HepG2 (cell line): ENCODE data around the gene UBE2D3. TPM values are rescaled to one million over a fixed set of nuclear protein-coding genes. Genes with fewer than 3 reads are reported as not detected.
A peak's percentile ranks its signal among the peaks of the same experiment; 100 is the strongest.

Experiments used
- FOXK2 ChIP-seq: fragments of 450-650 bp; IDR thresholded peaks from 2 replicates; pipeline ENCODE4 v1.6.1; 2016
- GABPA ChIP-seq, 2 experiments: IDR thresholded peaks; 2 replicates each; pipeline ENCODE4 v1.6.1; 2011 to 2016; ENCODE audit warnings: low read depth in 2 of 2, low read length in 1 of 2, missing biosample characterization in 1 of 2, missing genetic modification characterization in 1 of 2
- KDM5A ChIP-seq: fragments of 200-600 bp; sonication (generic); IDR thresholded peaks from 2 replicates; pipeline ENCODE4 v1.7.0; 2018; ENCODE audit warnings: antibody characterized with exemption, mild to moderate bottlenecking, low read length, borderline replicate concordance
- KDM6A ChIP-seq: IDR thresholded peaks from 2 replicates; pipeline ENCODE4 v1.6.1; 2016; ENCODE audit warnings: low read depth
- MED13 ChIP-seq: sonication (generic); formaldehyde crosslinking; IDR thresholded peaks from 2 replicates; pipeline ENCODE4 v1.5.0; 2020; ENCODE audit warnings: missing genetic modification reagents
- NCOA1 ChIP-seq: sonication (generic); formaldehyde crosslinking; IDR thresholded peaks from 2 replicates; pipeline ENCODE4 v1.9.0; 2021; ENCODE audit warnings: missing genetic modification reagents
- RARA ChIP-seq: IDR thresholded peaks from 2 replicates; pipeline ENCODE4 v1.6.1; 2016; ENCODE audit warnings: missing genetic modification reagents, missing compliant biosample characterization
- RARG ChIP-seq: sonication (generic); formaldehyde crosslinking; IDR thresholded peaks from 2 replicates; pipeline ENCODE4 v1.4.0; 2020; ENCODE audit warnings: low read depth, mild to moderate bottlenecking, missing genetic modification reagents
- SALL1 ChIP-seq: sonication (generic); formaldehyde crosslinking; IDR thresholded peaks from 2 replicates; pipeline ENCODE4 v1.8.0; 2022; ENCODE audit warnings: mild to moderate bottlenecking, missing genetic modification reagents
- SOX6 ChIP-seq, 2 experiments: fragments of 450-650 bp in 1 of 2; sonication (generic) in 1 of 2; formaldehyde crosslinking in 1 of 2; IDR thresholded peaks; 2 replicates each; pipeline versions ENCODE4 v1.4.0 to v1.6.1; 2017 to 2020; ENCODE audit warnings: antibody characterized with exemption in 1 of 2, mild to moderate bottlenecking in 1 of 2, missing genetic modification reagents in 1 of 2
- SP4 ChIP-seq: sonication (generic); formaldehyde crosslinking; IDR thresholded peaks from 2 replicates; pipeline ENCODE4 v1.8.1; 2023; ENCODE audit warnings: mild to moderate bottlenecking, missing genetic modification reagents
- TARDBP ChIP-seq: sonication (generic); formaldehyde crosslinking; IDR thresholded peaks from 2 replicates; pipeline ENCODE4 v1.8.0; 2022; ENCODE audit warnings: mild to moderate bottlenecking, missing genetic modification reagents
- ZFP37 ChIP-seq: sonication (generic); formaldehyde crosslinking; IDR thresholded peaks from 2 replicates; pipeline ENCODE4 v1.4.0; 2020; ENCODE audit warnings: missing genetic modification reagents, borderline replicate concordance
- ZFP82 ChIP-seq: sonication (generic); formaldehyde crosslinking; IDR thresholded peaks from 2 replicates; pipeline ENCODE4 v1.5.1; 2020; ENCODE audit warnings: mild to moderate bottlenecking, missing genetic modification reagents, borderline replicate concordance
- ZFY ChIP-seq: sonication (generic); formaldehyde crosslinking; IDR thresholded peaks from 2 replicates; pipeline ENCODE4 v1.4.0; 2020; ENCODE audit warnings: missing genetic modification reagents
- ZNF484 ChIP-seq: sonication (generic); formaldehyde crosslinking; IDR thresholded peaks from 2 replicates; pipeline ENCODE4 v1.5.1; 2020; ENCODE audit warnings: mild to moderate bottlenecking, low read depth, missing genetic modification reagents, borderline replicate concordance
- ZNF552 ChIP-seq: sonication (generic); formaldehyde crosslinking; IDR thresholded peaks from 2 replicates; pipeline ENCODE4 v1.9.0; 2022; ENCODE audit warnings: missing genetic modification reagents, mild to moderate bottlenecking, borderline replicate concordance
- ZNF703 ChIP-seq: sonication (generic); formaldehyde crosslinking; IDR thresholded peaks from 2 replicates; pipeline ENCODE4 v1.5.1; 2020; ENCODE audit warnings: missing genetic modification reagents, mild to moderate bottlenecking, moderate library complexity, borderline replicate concordance
- ZSCAN25 ChIP-seq: sonication (generic); formaldehyde crosslinking; IDR thresholded peaks from 2 replicates; pipeline ENCODE4 v1.8.0; 2022; ENCODE audit warnings: mild to moderate bottlenecking, missing genetic modification reagents
- polyA plus RNA-seq, 8 experiments: library from polyadenylated mRNA; depleted of rRNA in 3 of 8; stranded (reverse) in 7 of 8; unstranded in 1 of 8; fragments of >200 nt; fragmentation: Illumina TruSeq in 4 of 8; extraction: Trizol in 4 of 8; gene quantifications; 2 replicates each; pipeline versions ENCODE4 v1.2.1 to v1.2.3, GENCODE V29; 2011 to 2016; ENCODE audit warnings: low read depth in 4 of 8, missing spikeins in 1 of 8, mixed read lengths in 1 of 8; ENCODE audit not compliant: insufficient read depth in 1 of 8
- total RNA-seq, 5 experiments: library from RNA; depleted of rRNA; stranded (reverse); fragments of >200 nt; fragmentation: Illumina TruSeq; extraction: Trizol; gene quantifications; 2 replicates each; pipeline ENCODE4 v1.2.3, GENCODE V29; 2016; ENCODE audit warnings: low read depth in 1 of 5
- TF ChIP-seq, protein P1 (sequence below): sonication (generic); formaldehyde crosslinking; IDR thresholded peaks from 2 replicates; pipeline ENCODE4 v1.9.0; 2021; ENCODE audit warnings: missing genetic modification reagents, borderline replicate concordance
- TF ChIP-seq, protein P2 (sequence below): sonication (generic); formaldehyde crosslinking; IDR thresholded peaks from 2 replicates; pipeline ENCODE4 v1.8.0; 2023; ENCODE audit warnings: mild to moderate bottlenecking, missing genetic modification reagents
- TF ChIP-seq, protein P3 (sequence below): IDR thresholded peaks from 2 replicates; pipeline ENCODE4 v1.6.1; 2016; ENCODE audit warnings: mild to moderate bottlenecking
- TF ChIP-seq, protein P4 (sequence below): IDR thresholded peaks from 2 replicates; pipeline ENCODE4 v1.6.1; 2018; ENCODE audit warnings: missing genetic modification reagents, mild to moderate bottlenecking, missing compliant biosample characterization
- TF ChIP-seq, protein P5 (sequence below): sonication (generic); formaldehyde crosslinking; IDR thresholded peaks from 2 replicates; pipeline ENCODE4 v1.4.0; 2020; ENCODE audit warnings: missing genetic modification reagents

UBE2D3 gene
- total and polyA plus RNA-seq, 2 of the 13 experiments (the other 11 are each of a cell fraction or from before 2014, with no cell fraction given), result 224 to 293 TPM

DNA sequence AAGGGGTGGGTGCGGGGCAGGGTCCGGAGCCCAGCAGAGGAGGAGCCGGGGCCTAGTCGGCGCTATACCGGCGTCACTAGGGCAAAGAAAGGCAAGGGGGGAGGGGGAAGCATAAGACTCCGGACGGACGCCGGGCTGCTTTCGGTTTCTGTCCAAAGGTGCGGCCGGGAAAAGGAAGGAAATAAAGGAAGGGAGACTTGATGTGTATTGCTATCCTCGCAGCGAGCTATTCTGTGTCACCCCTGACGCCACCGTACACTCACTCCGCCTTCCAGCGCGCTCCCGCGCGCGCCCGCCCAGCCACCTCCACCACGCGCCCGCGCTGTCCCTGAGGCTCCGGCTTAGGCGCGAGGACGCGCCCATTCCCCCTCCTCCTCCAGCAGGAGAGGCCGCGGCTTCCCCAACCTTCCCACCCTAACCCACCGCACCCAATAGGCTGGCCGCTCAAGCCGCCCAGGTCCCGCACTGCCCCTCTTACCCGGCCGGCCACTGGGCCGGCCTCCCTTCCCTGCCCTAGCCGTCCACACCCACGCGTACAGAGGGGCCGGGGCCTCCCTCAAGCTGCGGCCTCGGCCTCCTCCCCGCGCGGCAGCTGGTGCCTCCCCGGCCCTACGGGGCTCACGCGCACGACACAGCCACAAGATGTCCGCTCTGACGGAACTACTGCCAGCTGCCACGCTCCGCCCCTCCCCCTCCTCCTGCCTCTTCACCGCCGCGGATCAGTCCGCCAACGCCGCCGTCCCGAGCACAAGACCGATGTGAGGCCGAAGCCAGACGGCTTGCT is at the start of gene UBE2D3 (continued):
- TF ChIP-seq, protein P1, sequence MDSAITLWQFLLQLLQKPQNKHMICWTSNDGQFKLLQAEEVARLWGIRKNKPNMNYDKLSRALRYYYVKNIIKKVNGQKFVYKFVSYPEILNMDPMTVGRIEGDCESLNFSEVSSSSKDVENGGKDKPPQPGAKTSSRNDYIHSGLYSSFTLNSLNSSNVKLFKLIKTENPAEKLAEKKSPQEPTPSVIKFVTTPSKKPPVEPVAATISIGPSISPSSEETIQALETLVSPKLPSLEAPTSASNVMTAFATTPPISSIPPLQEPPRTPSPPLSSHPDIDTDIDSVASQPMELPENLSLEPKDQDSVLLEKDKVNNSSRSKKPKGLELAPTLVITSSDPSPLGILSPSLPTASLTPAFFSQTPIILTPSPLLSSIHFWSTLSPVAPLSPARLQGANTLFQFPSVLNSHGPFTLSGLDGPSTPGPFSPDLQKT (CRISPR knock-in tag), result 0 out of 2 replicates have a peak, but pooled peaks have one; percentile 11
- TF ChIP-seq FOXK2, result no peak
- TF ChIP-seq, protein P2, sequence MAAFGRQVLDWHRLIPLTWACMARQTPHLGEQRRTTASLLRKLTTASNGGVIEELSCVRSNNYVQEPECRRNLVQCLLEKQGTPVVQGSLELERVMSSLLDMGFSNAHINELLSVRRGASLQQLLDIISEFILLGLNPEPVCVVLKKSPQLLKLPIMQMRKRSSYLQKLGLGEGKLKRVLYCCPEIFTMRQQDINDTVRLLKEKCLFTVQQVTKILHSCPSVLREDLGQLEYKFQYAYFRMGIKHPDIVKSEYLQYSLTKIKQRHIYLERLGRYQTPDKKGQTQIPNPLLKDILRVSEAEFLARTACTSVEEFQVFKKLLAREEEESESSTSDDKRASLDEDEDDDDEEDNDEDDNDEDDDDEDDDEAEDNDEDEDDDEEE (CRISPR knock-in tag), result peak; percentile 72; the same call in 1 of the 2 replicates
- TF ChIP-seq, protein P3, sequence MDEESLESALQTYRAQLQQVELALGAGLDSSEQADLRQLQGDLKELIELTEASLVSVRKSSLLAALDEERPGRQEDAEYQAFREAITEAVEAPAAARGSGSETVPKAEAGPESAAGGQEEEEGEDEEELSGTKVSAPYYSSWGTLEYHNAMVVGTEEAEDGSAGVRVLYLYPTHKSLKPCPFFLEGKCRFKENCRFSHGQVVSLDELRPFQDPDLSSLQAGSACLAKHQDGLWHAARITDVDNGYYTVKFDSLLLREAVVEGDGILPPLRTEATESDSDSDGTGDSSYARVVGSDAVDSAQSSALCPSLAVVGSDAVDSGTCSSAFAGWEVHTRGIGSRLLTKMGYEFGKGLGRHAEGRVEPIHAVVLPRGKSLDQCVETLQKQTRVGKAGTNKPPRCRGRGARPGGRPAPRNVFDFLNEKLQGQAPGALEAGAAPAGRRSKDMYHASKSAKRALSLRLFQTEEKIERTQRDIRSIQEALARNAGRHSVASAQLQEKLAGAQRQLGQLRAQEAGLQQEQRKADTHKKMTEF (CRISPR knock-in tag), result no peak; the same call in 1 of the 2 replicates
- no peak for TF ChIP-seq ZFP82
- TF ChIP-seq SOX6 (IDR thresholded peaks at IDR 0.05), result no peak
- 0 out of 2 replicates have a peak, but pooled peaks have one; percentile 2 for TF ChIP-seq SOX6 (CRISPR knock-in tag; IDR thresholded peaks at IDR 0.05)
- TF ChIP-seq TARDBP (CRISPR knock-in tag), result peak; percentile 27; the same call in 1 of the 2 replicates
- TF ChIP-seq ZNF552 (CRISPR knock-in tag), result peak; percentile 89; the same call in 1 of the 2 replicates
- TF ChIP-seq GABPA (IDR thresholded peaks at IDR 0.05; ENCODE audit: low read depth, low read length), result peak; percentile 56; the same call in 1 of the 2 replicates
- no peak for TF ChIP-seq GABPA (CRISPR knock-in tag; IDR thresholded peaks at IDR 0.05; ENCODE audit: low read depth)
- TF ChIP-seq RARG (CRISPR knock-in tag), result no peak
- TF ChIP-seq KDM5A, result peak; percentile 35; the same call in 1 of the 2 replicates
- no peak for TF ChIP-seq RARA (CRISPR knock-in tag)
- TF ChIP-seq SP4 (CRISPR knock-in tag), result peak; percentile 51
- TF ChIP-seq ZFY (CRISPR knock-in tag), result peak; percentile 92
- no peak for TF ChIP-seq KDM6A (CRISPR knock-in tag)
- TF ChIP-seq, protein P4, sequence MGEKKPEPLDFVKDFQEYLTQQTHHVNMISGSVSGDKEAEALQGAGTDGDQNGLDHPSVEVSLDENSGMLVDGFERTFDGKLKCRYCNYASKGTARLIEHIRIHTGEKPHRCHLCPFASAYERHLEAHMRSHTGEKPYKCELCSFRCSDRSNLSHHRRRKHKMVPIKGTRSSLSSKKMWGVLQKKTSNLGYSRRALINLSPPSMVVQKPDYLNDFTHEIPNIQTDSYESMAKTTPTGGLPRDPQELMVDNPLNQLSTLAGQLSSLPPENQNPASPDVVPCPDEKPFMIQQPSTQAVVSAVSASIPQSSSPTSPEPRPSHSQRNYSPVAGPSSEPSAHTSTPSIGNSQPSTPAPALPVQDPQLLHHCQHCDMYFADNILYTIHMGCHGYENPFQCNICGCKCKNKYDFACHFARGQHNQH (CRISPR knock-in tag), result no peak; the same call in none of the 2 replicates
- TF ChIP-seq ZNF703 (CRISPR knock-in tag), result 0 out of 2 replicates have a peak, but pooled peaks have one; percentile 78
- peak; percentile 95 for TF ChIP-seq NCOA1 (CRISPR knock-in tag)
- no peak for TF ChIP-seq ZFP37 (CRISPR knock-in tag)
- no peak for TF ChIP-seq ZNF484 (CRISPR knock-in tag)
- TF ChIP-seq ZSCAN25 (CRISPR knock-in tag), result no peak
- peak; percentile 76 for TF ChIP-seq MED13 (CRISPR knock-in tag)
- peak; percentile 49 for TF ChIP-seq SALL1 (CRISPR knock-in tag)
- TF ChIP-seq, protein P5, sequence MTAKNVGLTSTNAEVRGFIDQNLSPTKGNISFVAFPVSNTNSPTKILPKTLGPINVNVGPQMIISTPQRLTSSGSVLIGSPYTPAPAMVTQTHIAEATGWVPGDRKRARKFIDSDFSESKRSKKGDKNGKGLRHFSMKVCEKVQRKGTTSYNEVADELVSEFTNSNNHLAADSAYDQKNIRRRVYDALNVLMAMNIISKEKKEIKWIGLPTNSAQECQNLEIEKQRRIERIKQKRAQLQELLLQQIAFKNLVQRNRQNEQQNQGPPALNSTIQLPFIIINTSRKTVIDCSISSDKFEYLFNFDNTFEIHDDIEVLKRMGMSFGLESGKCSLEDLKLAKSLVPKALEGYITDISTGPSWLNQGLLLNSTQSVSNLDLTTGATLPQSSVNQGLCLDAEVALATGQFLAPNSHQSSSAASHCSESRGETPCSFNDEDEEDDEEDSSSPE (CRISPR knock-in tag), result peak; percentile 21; the same call in 1 of the 2 replicates
